GM21367 (cell line): ENCODE data around the gene ESRRB.

ENCODE experiments used
- ATAC-seq: cut with Tn5 transposase; IDR thresholded peaks from one replicate; pipeline ENCODE4 v1.9.1; 2021; ENCODE audit not compliant: unreplicated experiment

Gene ESRRB

GRCh38 chr14:76351941-76352340 is 24.0 kb upstream of the ESRRB start:
- no peak for ATAC-seq

- no peak for ATAC-seq
Observed at GRCh38 chr14:76352639-76353281, 23.2 kb upstream of the ESRRB start.

GRCh38 chr14:76354310-76354709 is 21.6 kb upstream of the ESRRB start:
- no peak for ATAC-seq

GRCh38 chr14:76355771-76356170 is 20.2 kb upstream of the ESRRB start:
- ATAC-seq = no peak

GRCh38 chr14:76371066-76371465 is 4.9 kb upstream of the ESRRB start:
- no peak for ATAC-seq

- ATAC-seq = no peak
Observed at GRCh38 chr14:76373456-76373855, 2.5 kb upstream of the ESRRB start.

GRCh38 chr14:76375484-76375883 is 453 bp upstream of the ESRRB start:
- ATAC-seq = no peak

GRCh38 chr14:76376409-76376877 is 506 bp downstream of the ESRRB start:
- ATAC-seq = no peak

GRCh38 chr14:76376878-76377734 is 1.2 kb downstream of the ESRRB start:
- no peak for ATAC-seq

GRCh38 chr14:76377735-76378074 is 1.8 kb downstream of the ESRRB start:
- no peak for ATAC-seq

- ATAC-seq = no peak
Observed at GRCh38 chr14:76380991-76381390, 5.1 kb downstream of the ESRRB start.

GRCh38 chr14:76381817-76382494 is 6.0 kb downstream of the ESRRB start:
- ATAC-seq = no peak

- no peak for ATAC-seq
Observed at GRCh38 chr14:76382495-76382832, 6.5 kb downstream of the ESRRB start.

- no peak for ATAC-seq
Observed at GRCh38 chr14:76385435-76385834, 9.5 kb downstream of the ESRRB start.

- peak; percentile 53 for ATAC-seq
Observed at GRCh38 chr14:76386944-76387782, 11.2 kb downstream of the ESRRB start.

GRCh38 chr14:76389841-76390240 is 13.9 kb downstream of the ESRRB start:
- no peak for ATAC-seq

- no peak for ATAC-seq
Observed at GRCh38 chr14:76390621-76391020, 14.7 kb downstream of the ESRRB start.

- ATAC-seq = no peak
Observed at GRCh38 chr14:76391981-76392690, 16.2 kb downstream of the ESRRB start.

GRCh38 chr14:76394569-76394968 is 18.6 kb downstream of the ESRRB start:
- no peak for ATAC-seq

- no peak for ATAC-seq
Observed at GRCh38 chr14:76395161-76395560, 19.2 kb downstream of the ESRRB start.
